H1 (cell line): ENCODE measurements around the gene MAP2K5. TPM values are rescaled to one million over a fixed set of nuclear protein-coding genes. Genes with fewer than 3 reads are reported as not detected.
A peak's percentile ranks its signal among the peaks of the same experiment; 100 is the strongest.

Experiments
- CTCF ChIA-PET: fragments of 300-600 bp; sonication (Branson Sonifier 250); formaldehyde crosslinking; loops from one replicate; lab custom pipeline; 2021; ENCODE audit not compliant: partially characterized antibody; lab: Charles Lee
- POLR2A ChIA-PET: fragments of 300-600 bp; sonication (Branson Sonifier 250); formaldehyde crosslinking; loops from one replicate; lab custom pipeline; 2021; ENCODE audit warnings: inconsistent platforms; ENCODE audit not compliant: partially characterized antibody; lab: Charles Lee
- DNase-seq, 2 experiments: peaks; one replicate each; pipeline versions ENCODE4 v3.0.0 to v3.0.0-alpha.2; 2010 to 2022; ENCODE audit warnings: low spot score in 2 of 2, low read depth in 1 of 2, mixed read lengths in 1 of 2
- FAIRE-seq: peaks from 2 replicates; lab custom pipeline; 2011; peaks lifted over from hg19 to GRCh38; lab: Jason Lieb, UNC
- H2AFZ ChIP-seq: 2 replicates; pipeline ENCODE4 v1.8.1; 2012; ENCODE audit warnings: low read length, inconsistent platforms
- H2AK5ac ChIP-seq: 2 replicates; pipeline ENCODE4 v1.6.1; 2013; ENCODE audit warnings: low read depth, low read length
- H2BK120ac ChIP-seq: replicated peaks from 2 replicates; pipeline ENCODE3; 2013; ENCODE audit warnings: low read depth, low read length, inconsistent platforms
- H2BK12ac ChIP-seq: 2 replicates; pipeline ENCODE4 v1.6.1; 2013; ENCODE audit warnings: low read depth, low read length
- H2BK15ac ChIP-seq: 2 replicates; pipeline ENCODE4 v1.6.1; 2013; ENCODE audit warnings: low read length
- H2BK20ac ChIP-seq: 2 replicates; pipeline ENCODE4 v1.6.1; 2013; ENCODE audit warnings: low read length
- H2BK5ac ChIP-seq: 2 replicates; pipeline ENCODE4 v1.6.1; 2013; ENCODE audit warnings: low read depth, low read length
- H3K14ac ChIP-seq: 2 replicates; pipeline ENCODE4 v1.6.1; 2013; ENCODE audit warnings: inconsistent platforms; ENCODE audit not compliant: insufficient read length
- H3K18ac ChIP-seq: 2 replicates; pipeline ENCODE4 v1.6.1; 2013; ENCODE audit warnings: low read length; ENCODE audit errors: extremely low read depth
- H3K23ac ChIP-seq: 2 replicates; pipeline ENCODE4 v1.6.1; 2013; ENCODE audit warnings: inconsistent platforms; ENCODE audit not compliant: insufficient read length
- H3K23me2 ChIP-seq: 2 replicates; pipeline ENCODE4 v1.6.1; 2013; ENCODE audit warnings: low read depth, low read length
- H3K27ac ChIP-seq: 2 replicates; pipeline ENCODE4 v1.6.1; 2011; ENCODE audit warnings: low read depth, low read length, inconsistent platforms
- H3K27me3 ChIP-seq, 4 experiments: replicated peaks in 1 of 4; 1 replicate in 1 of 4; 2 replicates in 3 of 4; pipeline versions ENCODE4 v1.6.1 to v1.8.1; 2011 to 2013; ENCODE audit warnings: low read length in 3 of 4, mild to moderate bottlenecking in 3 of 4, inconsistent platforms in 2 of 4, mixed read lengths in 2 of 4, moderate library complexity in 1 of 4; ENCODE audit not compliant: control insufficient read depth in 3 of 4, insufficient read depth in 3 of 4; ENCODE audit errors: extremely low read depth in 1 of 4
- H3K36me3 ChIP-seq, 4 experiments: 2 replicates each; pipeline versions ENCODE4 v1.6.1 to v1.8.1; 2011 to 2013; ENCODE audit warnings: mild to moderate bottlenecking in 4 of 4, low read length in 3 of 4, moderate library complexity in 2 of 4, control low read depth in 1 of 4, inconsistent platforms in 1 of 4; ENCODE audit not compliant: insufficient read depth in 4 of 4, control insufficient read depth in 2 of 4
- H3K4ac ChIP-seq: replicated peaks from 2 replicates; pipeline ENCODE3; 2013; ENCODE audit warnings: low read length, low read depth, mixed read lengths, inconsistent platforms; ENCODE audit not compliant: insufficient read length
- H3K4me1 ChIP-seq, 4 experiments: replicated peaks in 1 of 4; 1 replicate in 1 of 4; 2 replicates in 3 of 4; pipeline versions ENCODE4 v1.6.1 to v1.8.1; 2011 to 2013; ENCODE audit warnings: low read length in 3 of 4, inconsistent platforms in 2 of 4, mixed read lengths in 1 of 4; ENCODE audit not compliant: insufficient read depth in 4 of 4, control insufficient read depth in 3 of 4
- H3K4me2 ChIP-seq, 2 experiments: 2 replicates each; pipeline versions ENCODE4 v1.6.1 to v1.8.1; 2011 to 2013; ENCODE audit warnings: low read depth in 2 of 2, low read length in 2 of 2, control low read depth in 1 of 2, inconsistent platforms in 1 of 2, mild to moderate bottlenecking in 1 of 2; ENCODE audit not compliant: insufficient read depth in 1 of 2
- H3K4me3 ChIP-seq, 4 experiments: fragments of 200-600, 300-600 bp in 1 of 4; sonication (generic), shearing (Covaris generic), sonication (Bioruptor Twin) in 1 of 4; 2 replicates each; pipeline versions ENCODE4 v1.5.1 to v1.8.1; 2011 to 2016; ENCODE audit warnings: low read length in 4 of 4, low read depth in 3 of 4, control low read depth in 2 of 4, inconsistent platforms in 2 of 4, mild to moderate bottlenecking in 2 of 4, mixed read lengths in 1 of 4, moderate library complexity in 1 of 4; ENCODE audit not compliant: insufficient read depth in 2 of 4; ENCODE audit errors: extremely low read depth in 1 of 4
- H3K56ac ChIP-seq: replicated peaks from 2 replicates; pipeline ENCODE3; 2013; ENCODE audit warnings: low read depth, mild to moderate bottlenecking, mixed read lengths, low read length, inconsistent platforms; ENCODE audit not compliant: insufficient read length
- H3K79me1 ChIP-seq: 2 replicates; pipeline ENCODE4 v1.6.1; 2013; ENCODE audit warnings: low read depth, low read length, control low read depth
- H3K79me2 ChIP-seq, 2 experiments: 2 replicates each; pipeline versions ENCODE4 v1.6.1 to v1.8.1; 2012 to 2013; ENCODE audit warnings: low read length in 2 of 2, mild to moderate bottlenecking in 2 of 2, inconsistent platforms in 1 of 2; ENCODE audit not compliant: insufficient read depth in 2 of 2, control insufficient read depth in 1 of 2
- H3K9ac ChIP-seq, 4 experiments: replicated peaks in 1 of 4; 1 replicate in 1 of 4; 2 replicates in 3 of 4; pipeline versions ENCODE4 v1.6.1 to v1.8.1; 2011 to 2013; ENCODE audit warnings: low read depth in 3 of 4, low read length in 3 of 4, control low read depth in 2 of 4, mild to moderate bottlenecking in 2 of 4, moderate library complexity in 2 of 4, inconsistent platforms in 1 of 4; ENCODE audit errors: extremely low read depth in 1 of 4
- H3K9me3 ChIP-seq, 2 experiments: 2 replicates each; pipeline versions ENCODE4 v1.6.1 to v1.8.1; 2012 to 2013; ENCODE audit warnings: mild to moderate bottlenecking in 2 of 2, moderate library complexity in 2 of 2, control low read depth in 1 of 2, inconsistent platforms in 1 of 2, low read depth in 1 of 2, low read length in 1 of 2, mixed read lengths in 1 of 2; ENCODE audit not compliant: insufficient read depth in 2 of 2
- H4K20me1 ChIP-seq, 2 experiments: replicated peaks in 1 of 2; 2 replicates each; pipeline versions ENCODE3 to v1.8.1; 2011 to 2013; ENCODE audit warnings: inconsistent platforms in 2 of 2, low read length in 2 of 2, mild to moderate bottlenecking in 1 of 2; ENCODE audit not compliant: insufficient read depth in 2 of 2, control insufficient read depth in 1 of 2
- H4K5ac ChIP-seq: 2 replicates; pipeline ENCODE4 v1.6.1; 2013; ENCODE audit warnings: low read length, low read depth, mixed read lengths, inconsistent platforms; ENCODE audit not compliant: insufficient read length
- H4K8ac ChIP-seq: 2 replicates; pipeline ENCODE4 v1.8.0; 2013; ENCODE audit warnings: mild to moderate bottlenecking, moderate library complexity, low read length, inconsistent platforms; ENCODE audit not compliant: insufficient read depth; ENCODE audit errors: extremely low read depth
- H4K91ac ChIP-seq: replicated peaks from 2 replicates; pipeline ENCODE3; 2013; ENCODE audit warnings: low read length, mixed read lengths, inconsistent platforms; ENCODE audit not compliant: insufficient read length
- CHD2 ChIP-seq: IDR thresholded peaks from 2 replicates; pipeline ENCODE4 v1.6.1; 2012; ENCODE audit warnings: low read length, improper control_type of control experiment
- POLR2A ChIP-seq, 2 experiments: IDR thresholded peaks; 1 replicate in 1 of 2; 2 replicates in 1 of 2; pipeline ENCODE4 v1.6.1; 2011; ENCODE audit warnings: low read depth in 2 of 2, low read length in 2 of 2, mild to moderate bottlenecking in 2 of 2; ENCODE audit errors: control extremely low read depth in 1 of 2
- RNF2 ChIP-seq: fragments of 200-900, 300-1000 bp; sonication (generic); IDR thresholded peaks from 2 replicates; pipeline ENCODE4 v1.7.1; 2016; ENCODE audit warnings: borderline replicate concordance, low read depth, mild to moderate bottlenecking, antibody characterized with exemption, low read length; ENCODE audit not compliant: poor library complexity, severe bottlenecking; ENCODE audit errors: missing control alignments
- WGBS, 2 experiments: shearing (Covaris generic) in 1 of 2; methylation state at CpG; one replicate each; pipeline versions ENCODE4 v1.1.6 to v1.1.7; 2013 to 2015; ENCODE audit warnings: low lambda C conversion rate in 2 of 2, mixed read lengths in 2 of 2, inconsistent platforms in 1 of 2, low coverage in 1 of 2, missing lambda C conversion rate in 1 of 2; ENCODE audit not compliant: insufficient replicate concordance in 2 of 2, insufficient coverage in 1 of 2, insufficient read length in 1 of 2; ENCODE audit errors: extremely low coverage in 1 of 2, missing lambda C conversion rate in 1 of 2; 5-methylcytosine and 5-hydroxymethylcytosine counted together
- polyA plus RNA-seq, 7 experiments: library from polyadenylated mRNA; depleted of rRNA in 3 of 7; stranded (reverse) in 5 of 7; unstranded in 2 of 7; fragments of >200 nt in 5 of 7; fragments of 200-250 nt in 2 of 7; gene quantifications; 1 replicate in 5 of 7; 2 replicates in 1 of 7; 4 replicates in 1 of 7; pipeline versions ENCODE4 v1.2.1 to v1.2.3, GENCODE V29; 2011 to 2013; ENCODE audit warnings: missing spikeins in 2 of 7, mixed read lengths in 2 of 7
- total RNA-seq: library from RNA; stranded (reverse); fragmentation: NEBNext Ultra II Directional; extraction: Animal tissue kit (Norgen Biotek cat#: 25700); gene quantifications from 2 replicates; pipeline ENCODE4 v1.2.1, GENCODE V29; 2021

The MAP2K5 gene
- total and polyA plus RNA-seq, 2 of the 8 experiments (the other 6 are each of a cell fraction or from before 2014, with no cell fraction given), result 4.4 to 15.8 TPM

GRCh38 chr15:67819636-67820035 lies 277.1 kb downstream of the MAP2K5 start:
- H4K91ac ChIP-seq, result no peak overlapping the region
- H3K27ac ChIP-seq, result no peak overlapping the region
- no peak overlapping the region for H3K4ac ChIP-seq
- peaks cover 0 to 8% (median 0%) of the 10 kb centered on the region in 4 experiments; a peak in 1 of 8 replicates for H3K36me3 ChIP-seq
- H3K23me2 ChIP-seq, result peaks cover 7% of the 10 kb centered on the region; the same call in 1 of the 2 replicates
- no peak overlapping the region for H3K56ac ChIP-seq
- peaks cover 59 to 72% (median 71%) of the 10 kb centered on the region in 4 experiments for H3K27me3 ChIP-seq
- H3K23ac ChIP-seq, result no peak overlapping the region
- no peak overlapping the region for H2BK5ac ChIP-seq
- peak overlapping the region; percentile 69 to 73 for H3K4me2 ChIP-seq
- CTCF ChIA-PET, result interaction anchor here (1.6 to 2.2 kb wide), 2 partner anchors 13 to 35 kb away, joined by 3 to 6 read pairs; no protein-coding TSS in a partner anchor
- H3K9ac ChIP-seq, result no peak overlapping the region
- no peak overlapping the region for H2AFZ ChIP-seq
- no peak overlapping the region for H4K5ac ChIP-seq
- H3K79me2 ChIP-seq, result no peaks in the 10 kb centered on the region
- peaks cover 19 to 25% of the 10 kb centered on the region in 2 experiments for H4K20me1 ChIP-seq
- no peak for DNase-seq
- peaks cover under 1 to 37% (median 27%) of the 10 kb centered on the region in 4 experiments for H3K4me1 ChIP-seq
- no peaks in the 10 kb centered on the region; the same call in 1 of the 2 replicates for H3K79me1 ChIP-seq
- no peak overlapping the region for H3K18ac ChIP-seq
- H3K14ac ChIP-seq, result no peak overlapping the region
- H2AK5ac ChIP-seq, result no peak overlapping the region
- H3K9me3 ChIP-seq, result no peaks in the 10 kb centered on the region
- H3K4me3 ChIP-seq, result peak overlapping the region in 3 of 4 experiments; percentile 6 to 50 (median 14); a peak in 4 of 8 replicates
- 13% methylated on average over 18 of the region's 19 CpGs; no CpG with 5 or more reads in 1 of the 2 experiments for WGBS, 2 experiments
- H2BK20ac ChIP-seq, result no peak overlapping the region; the same call in 1 of the 2 replicates
- FAIRE-seq, result no peak
- no peak overlapping the region for H4K8ac ChIP-seq
- H2BK15ac ChIP-seq, result no peak overlapping the region
- POLR2A ChIA-PET, result interaction anchor here (5.0 kb wide), 1 partner anchor 12 kb away, joined by 24 read pairs; no protein-coding TSS in a partner anchor
- TF ChIP-seq RNF2 (peak; percentile 27), POLR2A (IDR thresholded peaks at IDR 0.05; ENCODE audit: control extremely low read depth in 1 of 2, low read depth in 2 of 2, low read length in 2 of 2) (no peak), CHD2 (no peak)
- no peak overlapping the region for H2BK120ac ChIP-seq
- no peak overlapping the region for H2BK12ac ChIP-seq
